IMR-90 (cell line): Measurements from ENCODE around the gene AGAP1. TPM values are rescaled to one million over a fixed set of nuclear protein-coding genes. Genes with fewer than 3 reads are reported as not detected.

Source experiments
- ATAC-seq: fragments of 200-7000 bp; cut with Tn5 transposase; 2 replicates; pipeline ENCODE4 v1.9.1; 2020; ENCODE audit warnings: low read depth, mild to moderate bottlenecking, moderate library complexity
- BruUV-seq: library from RNA; stranded (reverse); fragments of 400-500 nt; replicated peaks from 2 replicates; lab custom pipeline; 2021; lab: Mats Ljungman, UMichigan
- CTCF ChIA-PET: fragments of 300-600 bp; formaldehyde crosslinking; extraction: SDS; loops from one replicate; lab custom pipeline; 2021; ENCODE audit warnings: antibody characterized with exemption; lab: Yijun Ruan, JAX
- POLR2A ChIA-PET: fragments of 300-600 bp; sonication (Branson Sonifier 250); formaldehyde crosslinking; loops from one replicate; lab custom pipeline; 2022; ENCODE audit warnings: antibody characterized with exemption; ENCODE audit not compliant: unreplicated experiment; lab: Charles Lee
- DNase-seq: peaks from one replicate; pipeline ENCODE4 v3.0.0; 2013
- H2AFZ ChIP-seq: replicated peaks from 2 replicates; pipeline ENCODE3; 2013; ENCODE audit warnings: low read length, mild to moderate bottlenecking; ENCODE audit not compliant: poor library complexity
- H2AK5ac ChIP-seq: 2 replicates; pipeline ENCODE4 v1.6.1; 2013; ENCODE audit warnings: low read depth, low read length, inconsistent platforms
- H2AK9ac ChIP-seq: replicated peaks from 2 replicates; pipeline ENCODE3; 2013; ENCODE audit warnings: mild to moderate bottlenecking, low read depth, low read length, moderate library complexity; ENCODE audit not compliant: poor library complexity
- H2BK120ac ChIP-seq: 2 replicates; pipeline ENCODE4 v1.6.1; 2013; ENCODE audit warnings: low read depth, low read length, inconsistent platforms
- H2BK15ac ChIP-seq: 3 replicates; pipeline ENCODE4 v1.6.1; 2013; ENCODE audit warnings: low read depth, low read length, inconsistent platforms
- H2BK20ac ChIP-seq: 2 replicates; pipeline ENCODE4 v1.6.1; 2013; ENCODE audit warnings: low read depth, mild to moderate bottlenecking, inconsistent platforms, low read length, moderate library complexity
- H2BK5ac ChIP-seq: 2 replicates; pipeline ENCODE4 v1.6.1; 2013; ENCODE audit warnings: mild to moderate bottlenecking, low read depth, low read length, inconsistent platforms; ENCODE audit not compliant: poor library complexity, severe bottlenecking
- H3K14ac ChIP-seq: replicated peaks from 2 replicates; pipeline ENCODE4 v1.6.1; 2013; ENCODE audit warnings: low read depth, low read length, inconsistent platforms
- H3K18ac ChIP-seq: 2 replicates; pipeline ENCODE4 v1.6.1; 2013; ENCODE audit warnings: low read depth, low read length, control low read depth
- H3K23ac ChIP-seq: 2 replicates; pipeline ENCODE4 v1.6.1; 2013; ENCODE audit warnings: low read depth, low read length, inconsistent platforms
- H3K27ac ChIP-seq: 2 replicates; pipeline ENCODE4 v1.5.1; 2013; ENCODE audit warnings: mild to moderate bottlenecking, control low read depth, low read length; ENCODE audit not compliant: insufficient read depth
- H3K27me3 ChIP-seq: 2 replicates; pipeline ENCODE4 v1.6.1; 2013; ENCODE audit warnings: low read length; ENCODE audit not compliant: control insufficient read depth, insufficient read depth
- H3K36me3 ChIP-seq: 2 replicates; pipeline ENCODE4 v1.6.1; 2013; ENCODE audit warnings: low read length, mixed read lengths; ENCODE audit not compliant: control insufficient read depth, insufficient read depth
- H3K4ac ChIP-seq: 2 replicates; pipeline ENCODE4 v1.6.1; 2013; ENCODE audit warnings: low read depth, low read length, inconsistent platforms
- H3K4me1 ChIP-seq: 2 replicates; pipeline ENCODE4 v1.6.1; 2013; ENCODE audit warnings: low read length, mixed read lengths; ENCODE audit not compliant: control insufficient read depth, insufficient read depth
- H3K4me2 ChIP-seq: 2 replicates; pipeline ENCODE4 v1.6.1; 2013; ENCODE audit warnings: low read depth, mild to moderate bottlenecking, control low read depth, low read length, moderate library complexity
- H3K4me3 ChIP-seq: 2 replicates; pipeline ENCODE4 v1.5.1; 2013; ENCODE audit warnings: low read depth, mild to moderate bottlenecking, control low read depth, low read length, moderate library complexity; ENCODE audit not compliant: insufficient read depth
- H3K56ac ChIP-seq: 2 replicates; pipeline ENCODE4 v1.6.1; 2013; ENCODE audit warnings: low read length, inconsistent platforms; ENCODE audit not compliant: insufficient read depth; ENCODE audit errors: extremely low read depth
- H3K79me1 ChIP-seq, 2 experiments: 2 replicates each; pipeline ENCODE4 v1.6.1; 2013; ENCODE audit warnings: low read length in 2 of 2, inconsistent platforms in 1 of 2, low read depth in 1 of 2
- H3K9ac ChIP-seq: 2 replicates; pipeline ENCODE4 v1.6.1; 2013; ENCODE audit warnings: low read depth, low read length, control low read depth
- H3K9me1 ChIP-seq: 2 replicates; pipeline ENCODE4 v1.6.1; 2013; ENCODE audit warnings: low read length, inconsistent platforms; ENCODE audit not compliant: insufficient read depth
- H3K9me3 ChIP-seq: 2 replicates; pipeline ENCODE4 v1.6.1; 2013; ENCODE audit warnings: low read length; ENCODE audit not compliant: control insufficient read depth, insufficient read depth
- H4K20me1 ChIP-seq: 2 replicates; pipeline ENCODE4 v1.6.1; 2013; ENCODE audit warnings: low read length, inconsistent platforms; ENCODE audit not compliant: insufficient read depth
- H4K5ac ChIP-seq: 2 replicates; pipeline ENCODE4 v1.6.1; 2013; ENCODE audit warnings: mild to moderate bottlenecking, low read depth, low read length, control low read depth
- H4K8ac ChIP-seq, 2 experiments: 2 replicates each; pipeline ENCODE4 v1.6.1; 2013; ENCODE audit warnings: low read depth in 2 of 2, low read length in 2 of 2, control low read depth in 1 of 2, inconsistent platforms in 1 of 2
- H4K91ac ChIP-seq: 2 replicates; pipeline ENCODE4 v1.6.1; 2013; ENCODE audit warnings: low read depth, low read length, inconsistent platforms; ENCODE audit not compliant: insufficient read depth
- CTCF ChIP-seq: conservative IDR thresholded peaks from 2 replicates; pipeline ENCODE4 v1.5.1; 2012; ENCODE audit warnings: mild to moderate bottlenecking, low read depth, low read length, improper control_type of control experiment
- MAZ ChIP-seq: IDR thresholded peaks from 2 replicates; pipeline ENCODE4 v1.6.1; 2012; ENCODE audit warnings: low read depth, mild to moderate bottlenecking, low read length, improper control_type of control experiment, moderate library complexity, borderline replicate concordance
- MXI1 ChIP-seq: IDR thresholded peaks from 2 replicates; pipeline ENCODE4 v1.6.1; 2012; ENCODE audit warnings: low read depth, mild to moderate bottlenecking, low read length, moderate library complexity, borderline replicate concordance
- NFE2L2 ChIP-seq: fragments of 150-350 bp; IDR thresholded peaks from 2 replicates; pipeline ENCODE4 v1.6.1; 2016; ENCODE audit warnings: low read depth, mild to moderate bottlenecking, low read length
- POLR2A ChIP-seq: IDR thresholded peaks from 2 replicates; pipeline ENCODE4 v1.6.1; 2012; ENCODE audit warnings: mild to moderate bottlenecking, low read depth, low read length
- SMC3 ChIP-seq: fragments of 150-350 bp; IDR thresholded peaks from 2 replicates; pipeline ENCODE4 v1.6.1; 2016; ENCODE audit warnings: low read depth, mild to moderate bottlenecking, antibody characterized with exemption, low read length, moderate library complexity
- WGBS, 2 experiments: methylation state at CpG; one replicate each; pipeline versions ENCODE4 v1.1.5 to v1.1.7; 2013; ENCODE audit warnings: missing lambda C conversion rate in 2 of 2; ENCODE audit not compliant: insufficient read length in 1 of 2; ENCODE audit errors: extremely low coverage in 2 of 2; 5-methylcytosine and 5-hydroxymethylcytosine counted together
- dilution Hi-C: fragments of 300-500 bp; cut with HindIII; formaldehyde crosslinking; loops from one replicate; pipeline ENCODE4 v1.14.3; 2018; ENCODE audit warnings: low sequenced_read_pairs; ENCODE audit not compliant: unreplicated experiment
- in situ Hi-C: fragments of 300-500 bp; cut with MboI; formaldehyde crosslinking; loops from 3 replicates; pipeline ENCODE4 v1.14.3; 2019; ENCODE audit warnings: low sequenced_read_pairs, inconsistent platforms, mixed read lengths
- intact Hi-C: fragments of 100-400 bp; cut with micrococcal nuclease; formaldehyde crosslinking; loops from 2 replicates; pipeline ENCODE4 v1.10.0; 2022
- polyA plus RNA-seq, 3 experiments: library from polyadenylated mRNA; depleted of rRNA; stranded (reverse); fragments of >200 nt; gene quantifications; 2 replicates each; pipeline ENCODE4 v1.2.3, GENCODE V29; 2012; ENCODE audit warnings: low replicate concordance in 1 of 3
- total RNA-seq: library from RNA; depleted of rRNA; stranded (reverse); fragments of >200 nt; gene quantifications from 2 replicates; pipeline ENCODE4 v1.2.3, GENCODE V29; 2012

The AGAP1 gene
- total and polyA plus RNA-seq, 2 of the 4 experiments (the other 2 are of a cell fraction): 15.1 to 16.4 TPM

- no peak overlapping the region for H3K56ac ChIP-seq
- no peak overlapping the region for H3K9ac ChIP-seq
- in situ Hi-C loops (loop anchor here (5.0 to 25.0 kb wide), 2 partner anchors 433 to 1043 kb away; no protein-coding TSS in a partner anchor), intact Hi-C loops (loop anchor here (5.0 kb wide), 1 partner anchor 1028 kb away; no protein-coding TSS in a partner anchor), dilution Hi-C loops (no loop called here)
- H3K4me2 ChIP-seq: no peak overlapping the region
- no peak overlapping the region for H2BK20ac ChIP-seq
- H2AK9ac ChIP-seq: no peak overlapping the region
- no peak overlapping the region for H3K14ac ChIP-seq
- DNase-seq (no peak), ATAC-seq (no peak)
- no peak overlapping the region for H3K23ac ChIP-seq
- H3K27me3 ChIP-seq: no peaks in the 10 kb centered on the region
- no peak overlapping the region for H3K4ac ChIP-seq
- TF ChIP-seq SMC3 (no peak), CTCF (no peak), MAZ (no peak), NFE2L2 (no peak), POLR2A (no peak), MXI1 (no peak)
- H2AK5ac ChIP-seq: no peak overlapping the region
- WGBS, 2 experiments: 100% methylated on average over 1 of the region's 7 CpGs; no CpG with 5 or more reads in 1 of the 2 experiments
- BruUV-seq: no TSS peak
- H2BK15ac ChIP-seq: no peak overlapping the region
- ChIA-PET CTCF (interaction anchor here (0.6 kb wide), 2 partner anchors 11 to 1029 kb away, joined by 3 read pairs; no protein-coding TSS in a partner anchor), POLR2A (no interaction called here)
- H2BK120ac ChIP-seq: no peak overlapping the region
- no peak overlapping the region for H3K4me3 ChIP-seq
- H3K4me1 ChIP-seq: peaks cover 9% of the 10 kb centered on the region
- H4K5ac ChIP-seq: no peak overlapping the region
- no peaks in the 10 kb centered on the region for H3K9me3 ChIP-seq
- H3K9me1 ChIP-seq: peaks cover 27% of the 10 kb centered on the region
- H3K18ac ChIP-seq: no peak overlapping the region
- no peak overlapping the region for H4K8ac ChIP-seq
- no peak overlapping the region for H3K27ac ChIP-seq
- no peak overlapping the region for H2BK5ac ChIP-seq
- H3K36me3 ChIP-seq: no peaks in the 10 kb centered on the region
- H4K20me1 ChIP-seq: peaks cover 72% of the 10 kb centered on the region
- peaks cover 45 to 79% of the 10 kb centered on the region in 2 experiments for H3K79me1 ChIP-seq
- no peak overlapping the region for H4K91ac ChIP-seq
- H2AFZ ChIP-seq: no peak overlapping the region
Observed at GRCh38 chr2:235580426-235581157, 86.7 kb downstream of the AGAP1 start.
